HUES48 (cell line): ENCODE data around the gene ZNF358.

Experiments used
- H3K27ac ChIP-seq: one replicate; pipeline ENCODE4 v1.7.0; 2013; ENCODE audit warnings: low read depth, low read length, inconsistent platforms
- H3K27me3 ChIP-seq: 2 replicates; pipeline ENCODE4 v1.6.1; 2013; ENCODE audit warnings: mild to moderate bottlenecking, low read length; ENCODE audit not compliant: control insufficient read depth, insufficient read depth
- H3K36me3 ChIP-seq: 2 replicates; pipeline ENCODE4 v1.6.1; 2013; ENCODE audit warnings: low read length; ENCODE audit not compliant: control insufficient read depth, insufficient read depth
- H3K4me1 ChIP-seq: 2 replicates; pipeline ENCODE4 v1.6.1; 2013; ENCODE audit warnings: mild to moderate bottlenecking, low read length; ENCODE audit not compliant: control insufficient read depth, insufficient read depth
- H3K4me3 ChIP-seq: 2 replicates; pipeline ENCODE4 v1.5.1; 2013; ENCODE audit warnings: mild to moderate bottlenecking, low read depth, low read length
- H3K9ac ChIP-seq: 2 replicates; pipeline ENCODE4 v1.6.1; 2013; ENCODE audit warnings: mild to moderate bottlenecking, low read depth, low read length, moderate library complexity
- H3K9me3 ChIP-seq: 2 replicates; pipeline ENCODE4 v1.6.1; 2013; ENCODE audit warnings: low read length; ENCODE audit not compliant: control insufficient read depth, insufficient read depth

ZNF358 gene

DNA sequence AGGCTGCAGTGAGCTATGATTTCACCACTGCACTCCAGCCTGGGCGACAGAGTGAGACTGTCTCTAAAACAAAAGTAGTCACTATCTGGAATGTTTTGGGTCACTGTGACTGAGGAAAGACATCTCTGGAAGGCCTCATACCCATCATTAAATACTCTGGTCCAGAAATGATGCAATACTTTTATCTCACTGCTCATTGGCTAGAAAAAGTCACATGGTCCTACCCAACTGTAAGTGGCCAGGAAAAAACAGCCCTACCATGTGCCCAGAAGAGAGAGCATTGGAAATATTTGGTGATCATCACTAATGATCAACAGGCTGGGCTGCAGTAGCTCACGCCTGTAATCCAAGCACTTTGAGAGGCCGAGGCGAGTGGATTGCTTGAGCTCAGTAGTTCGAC is 49.4 kb downstream of the ZNF358 start:
- no peak overlapping the region for H3K9ac ChIP-seq
- H3K27me3 ChIP-seq = no peaks in the 10 kb centered on the region
- no peaks in the 10 kb centered on the region for H3K9me3 ChIP-seq
- no peaks in the 10 kb centered on the region for H3K4me1 ChIP-seq
- peaks cover 5% of the 10 kb centered on the region; the same call in 1 of the 2 replicates for H3K36me3 ChIP-seq
- H3K4me3 ChIP-seq = no peak overlapping the region
- no peak overlapping the region for H3K27ac ChIP-seq
